Activated T-helper 17 cell treated with anti-CD3 and anti-CD28 coated beads, Interleukin-2, amount 50 U/mL, for 72 hours (primary cell): ENCODE measurements around the gene SPATA21. TPM values are rescaled to one million over a fixed set of nuclear protein-coding genes. Genes with fewer than 3 reads are reported as not detected.

ENCODE experiments used
- ATAC-seq: fragments of 150-1000 bp; cut with Tn5 transposase; replicated peaks from 2 replicates; pipeline ENCODE4 v1.10.0; 2021; ENCODE audit warnings: mild to moderate bottlenecking, moderate library complexity
- H3K27ac Mint-ChIP-seq: one replicate; pipeline ENCODE4 v1.8.0; 2022; ENCODE audit warnings: mixed read lengths
- H3K27me3 Mint-ChIP-seq: one replicate; pipeline ENCODE4 v1.8.0; 2022; ENCODE audit warnings: mixed read lengths
- H3K36me3 Mint-ChIP-seq: one replicate; pipeline ENCODE4 v1.8.0; 2022; ENCODE audit warnings: low read depth, mild to moderate bottlenecking, mixed read lengths
- H3K4me1 Mint-ChIP-seq: one replicate; pipeline ENCODE4 v1.8.0; 2022; ENCODE audit warnings: mixed read lengths
- H3K4me3 Mint-ChIP-seq: one replicate; pipeline ENCODE4 v1.8.0; 2022; ENCODE audit warnings: mild to moderate bottlenecking, mixed read lengths
- H3K9me3 Mint-ChIP-seq: one replicate; pipeline ENCODE4 v1.8.0; 2022; ENCODE audit warnings: mixed read lengths
- total RNA-seq, 2 donors: library from RNA; stranded (reverse); gene quantifications; one replicate each; pipeline ENCODE4 v1.2.3, GENCODE V29; 2022

Gene SPATA21
- total RNA-seq, 2 donors from 2014 or later, result 0.08 TPM; not detected in 1

DNA sequence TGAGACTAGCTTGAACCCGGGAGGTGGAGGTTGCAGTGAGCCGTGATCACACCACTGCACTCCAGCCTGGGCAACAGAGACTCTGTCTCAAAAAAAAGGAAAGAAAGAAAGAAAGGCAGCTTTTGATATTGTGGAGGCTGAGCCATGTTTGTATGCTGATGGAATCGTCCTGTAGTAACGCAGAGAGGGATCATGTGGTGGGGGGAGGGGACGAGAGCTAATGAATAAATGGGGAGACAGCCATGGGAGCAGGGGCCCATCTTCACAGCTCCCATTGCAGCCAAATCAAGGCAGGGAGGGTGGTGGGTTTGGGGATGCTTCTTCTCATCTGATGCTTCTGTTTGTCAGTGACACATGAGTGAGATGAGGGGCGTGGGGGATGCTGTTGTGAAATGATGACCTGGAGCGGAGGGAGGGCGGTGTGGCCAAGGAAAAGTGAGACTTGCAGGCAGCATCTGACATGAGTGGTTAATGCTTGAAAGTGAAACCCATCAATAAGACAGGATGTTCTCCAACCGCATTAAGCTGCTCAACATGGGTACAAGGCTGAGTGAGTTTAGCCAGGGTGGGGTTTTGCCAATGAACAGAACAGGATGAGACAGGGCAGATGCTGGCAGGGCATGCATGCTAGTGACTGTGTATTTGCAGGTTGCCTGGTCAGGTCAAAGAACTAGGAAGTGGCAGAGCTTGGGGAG is 16.7 kb downstream of the SPATA21 start:
- Mint-ChIP-seq H3K27me3 (no peaks in the 10 kb centered on the region), H3K36me3 (no peaks in the 10 kb centered on the region), H3K9me3 (no peaks in the 10 kb centered on the region), H3K4me3 (peak overlapping the region; percentile 67), H3K27ac (peak overlapping the region; percentile 79), H3K4me1 (peaks cover 29% of the 10 kb centered on the region)
- peak; percentile 96 for ATAC-seq

- Mint-ChIP-seq H3K27ac (peak overlapping the region; percentile 79), H3K27me3 (no peaks in the 10 kb centered on the region), H3K4me3 (peak overlapping the region; percentile 67), H3K36me3 (no peaks in the 10 kb centered on the region), H3K4me1 (peaks cover 29% of the 10 kb centered on the region), H3K9me3 (no peaks in the 10 kb centered on the region)
- ATAC-seq, result peak; percentile 50
Observed at GRCh38 chr1:16418823-16419425, 18.3 kb downstream of the SPATA21 start.

GRCh38 chr1:16413191-16413590 is 24.0 kb downstream of the SPATA21 start:
- no peak for ATAC-seq
- Mint-ChIP-seq H3K4me1 (no peaks in the 10 kb centered on the region), H3K36me3 (no peaks in the 10 kb centered on the region), H3K9me3 (no peaks in the 10 kb centered on the region), H3K4me3 (no peak overlapping the region), H3K27me3 (no peaks in the 10 kb centered on the region), H3K27ac (no peak overlapping the region)

DNA sequence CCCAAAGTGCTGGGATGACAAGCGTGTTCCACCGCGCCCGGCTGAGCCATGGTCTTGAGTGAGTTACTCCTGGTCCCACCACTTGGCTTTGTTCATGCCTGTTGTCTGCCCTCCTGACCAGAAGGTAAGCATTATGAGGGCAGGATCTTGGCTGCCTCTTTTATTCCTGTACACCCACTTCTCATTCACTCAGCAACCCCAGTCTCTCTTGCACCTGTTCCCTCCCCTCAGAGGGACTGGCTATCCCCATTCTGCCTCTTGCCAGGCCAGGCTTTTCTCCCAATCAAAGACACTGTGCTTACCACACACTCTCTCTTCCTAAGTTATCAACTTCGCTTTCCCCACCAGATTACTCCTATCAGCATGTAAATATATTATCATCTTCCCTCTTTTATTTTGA is 26.4 kb downstream of the SPATA21 start:
- Mint-ChIP-seq H3K4me1 (no peaks in the 10 kb centered on the region), H3K9me3 (no peaks in the 10 kb centered on the region), H3K27me3 (no peaks in the 10 kb centered on the region), H3K36me3 (no peaks in the 10 kb centered on the region), H3K27ac (no peak overlapping the region), H3K4me3 (no peak overlapping the region)
- ATAC-seq, result no peak

DNA sequence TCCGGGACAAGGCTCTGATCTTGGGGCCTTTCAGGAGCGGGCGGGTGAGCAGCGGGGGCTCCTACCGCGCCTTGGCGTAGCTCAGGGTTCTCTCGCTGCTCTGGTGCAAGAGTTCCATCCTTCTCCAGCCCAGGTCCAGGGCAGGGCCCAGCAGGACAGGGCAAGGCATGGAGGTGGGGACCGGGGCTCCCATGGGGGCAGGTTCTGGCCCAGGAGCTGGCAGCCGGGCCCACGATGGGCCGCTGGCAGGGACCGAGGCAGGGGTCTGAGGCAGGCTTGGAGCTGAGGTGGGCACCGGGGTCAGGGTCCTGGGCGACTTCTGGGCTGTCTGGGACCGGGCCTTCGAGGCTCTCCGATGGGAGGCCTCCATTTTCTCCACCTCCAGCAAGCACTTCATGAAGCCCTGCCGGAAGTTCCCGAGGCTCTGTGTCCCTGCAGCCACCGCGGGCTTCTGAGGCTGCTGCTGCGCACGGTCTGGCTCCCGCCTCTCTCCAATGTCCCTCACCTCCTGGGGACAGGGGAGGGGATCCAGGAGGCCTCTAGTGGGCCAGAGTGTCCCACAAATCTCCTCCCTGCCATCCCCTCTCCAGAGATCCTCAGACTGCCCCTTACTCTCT is 27.6 kb downstream of the SPATA21 start:
- H3K36me3 Mint-ChIP-seq, result no peaks in the 10 kb centered on the region
- H3K27me3 Mint-ChIP-seq, result no peaks in the 10 kb centered on the region
- H3K4me3 Mint-ChIP-seq, result no peak overlapping the region
- ATAC-seq, result peak; percentile 14
- H3K27ac Mint-ChIP-seq, result no peak overlapping the region
- H3K4me1 Mint-ChIP-seq, result no peaks in the 10 kb centered on the region
- H3K9me3 Mint-ChIP-seq, result no peaks in the 10 kb centered on the region

- Mint-ChIP-seq H3K4me3 (no peak overlapping the region), H3K36me3 (no peaks in the 10 kb centered on the region), H3K27me3 (no peaks in the 10 kb centered on the region), H3K4me1 (no peaks in the 10 kb centered on the region), H3K27ac (no peak overlapping the region), H3K9me3 (no peaks in the 10 kb centered on the region)
- no peak for ATAC-seq
Observed at GRCh38 chr1:16406868-16407267, 30.4 kb downstream of the SPATA21 start.

GRCh38 chr1:16405441-16405840 is 31.8 kb downstream of the SPATA21 start:
- ATAC-seq, result no peak
- H3K36me3 Mint-ChIP-seq, result no peaks in the 10 kb centered on the region
- no peaks in the 10 kb centered on the region for H3K27me3 Mint-ChIP-seq
- H3K9me3 Mint-ChIP-seq, result no peaks in the 10 kb centered on the region
- H3K27ac Mint-ChIP-seq, result no peak overlapping the region
- no peaks in the 10 kb centered on the region for H3K4me1 Mint-ChIP-seq
- H3K4me3 Mint-ChIP-seq, result no peak overlapping the region

GRCh38 chr1:16402742-16403141 is 34.5 kb downstream of the SPATA21 start:
- Mint-ChIP-seq H3K4me3 (no peak overlapping the region), H3K4me1 (no peaks in the 10 kb centered on the region), H3K27ac (no peak overlapping the region), H3K36me3 (peaks cover 20% of the 10 kb centered on the region), H3K27me3 (no peaks in the 10 kb centered on the region), H3K9me3 (no peaks in the 10 kb centered on the region)
- ATAC-seq, result no peak

DNA sequence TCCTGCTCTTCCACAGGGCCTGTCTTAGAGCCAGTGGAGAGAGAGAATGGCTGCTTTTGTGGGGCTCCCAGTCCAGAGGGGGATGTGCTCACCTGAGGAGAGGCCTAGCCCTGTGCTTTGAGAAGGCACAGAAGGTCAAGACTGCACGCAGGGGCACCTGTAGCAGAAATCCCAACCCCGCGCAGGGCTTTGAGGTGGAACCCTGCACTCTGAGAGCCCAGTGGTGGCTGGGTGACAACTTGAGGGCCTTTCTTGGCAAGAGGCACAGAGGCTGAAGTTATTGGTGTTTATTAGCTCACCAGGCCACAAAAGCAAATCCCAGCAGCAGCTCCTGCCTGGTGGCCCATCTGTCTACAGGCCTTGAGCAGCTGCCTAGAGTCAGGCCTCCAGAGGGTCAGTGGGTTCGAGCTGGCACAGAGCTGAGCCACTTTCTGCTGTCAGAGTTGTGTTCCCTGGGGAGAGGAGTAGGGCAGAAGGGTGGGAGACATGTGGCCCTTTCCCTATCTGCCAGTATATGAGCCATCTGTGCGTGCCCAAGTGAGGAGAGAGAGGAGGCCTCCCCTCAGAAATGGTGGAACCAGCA is 38.8 kb downstream of the SPATA21 start:
- ATAC-seq, result no peak
- Mint-ChIP-seq H3K9me3 (no peaks in the 10 kb centered on the region), H3K27me3 (no peaks in the 10 kb centered on the region), H3K36me3 (peaks cover 63% of the 10 kb centered on the region), H3K4me1 (no peaks in the 10 kb centered on the region), H3K4me3 (no peak overlapping the region), H3K27ac (peak overlapping the region; percentile 36)

- H3K36me3 Mint-ChIP-seq, result peaks cover 76% of the 10 kb centered on the region
- H3K27me3 Mint-ChIP-seq, result no peaks in the 10 kb centered on the region
- H3K4me1 Mint-ChIP-seq, result peaks cover 11% of the 10 kb centered on the region
- no peak for ATAC-seq
- H3K27ac Mint-ChIP-seq, result peak overlapping the region; percentile 52
- H3K9me3 Mint-ChIP-seq, result no peaks in the 10 kb centered on the region
- no peak overlapping the region for H3K4me3 Mint-ChIP-seq
Observed at GRCh38 chr1:16397120-16397519, 40.1 kb downstream of the SPATA21 start.

DNA sequence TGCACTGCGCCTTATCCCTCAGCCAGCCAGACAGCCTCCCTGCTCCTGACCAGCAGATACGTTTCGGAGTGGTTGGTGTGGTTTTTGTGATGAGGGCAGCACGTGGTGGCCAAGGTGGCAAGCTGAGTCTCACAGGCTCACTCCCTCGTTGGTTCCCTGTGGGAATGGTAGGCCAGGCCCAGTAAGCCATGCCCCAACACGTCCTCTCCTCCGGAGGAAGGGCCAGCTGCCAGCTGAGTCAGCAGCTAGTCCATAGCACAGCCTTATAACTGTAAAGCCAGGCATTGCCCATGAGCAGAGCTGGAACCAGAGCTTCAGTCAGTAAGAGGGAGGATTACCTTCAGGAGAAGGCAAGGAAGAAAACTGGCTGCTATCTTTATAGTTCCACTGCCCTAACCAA is 40.6 kb downstream of the SPATA21 start:
- H3K36me3 Mint-ChIP-seq, result peaks cover 81% of the 10 kb centered on the region
- no peak for ATAC-seq
- H3K27ac Mint-ChIP-seq, result peak overlapping the region; percentile 46

GRCh38 chr1:16394977-16395376 is 42.2 kb downstream of the SPATA21 start:
- no peak for ATAC-seq
- Mint-ChIP-seq H3K27ac (no peak overlapping the region), H3K36me3 (peaks cover 96% of the 10 kb centered on the region), H3K27me3 (no peaks in the 10 kb centered on the region), H3K4me3 (no peak overlapping the region), H3K4me1 (peaks cover 30% of the 10 kb centered on the region), H3K9me3 (no peaks in the 10 kb centered on the region)

More for the DNA sequence above, 40.6 kb downstream of the SPATA21 start:
- H3K27me3 Mint-ChIP-seq, result no peaks in the 10 kb centered on the region
- no peak overlapping the region for H3K4me3 Mint-ChIP-seq
- peaks cover 14% of the 10 kb centered on the region for H3K4me1 Mint-ChIP-seq
- no peaks in the 10 kb centered on the region for H3K9me3 Mint-ChIP-seq

- Mint-ChIP-seq H3K27me3 (no peaks in the 10 kb centered on the region), H3K4me1 (peaks cover 32% of the 10 kb centered on the region), H3K4me3 (no peak overlapping the region), H3K27ac (no peak overlapping the region), H3K9me3 (no peaks in the 10 kb centered on the region), H3K36me3 (peaks cover 88% of the 10 kb centered on the region)
- no peak for ATAC-seq
Observed at GRCh38 chr1:16393570-16394521, 43.4 kb downstream of the SPATA21 start.
